ENCODE data around the gene HNF4A. TPM values are rescaled to one million over a fixed set of nuclear protein-coding genes. Genes with fewer than 3 reads are reported as not detected.
A peak's percentile ranks its signal among the peaks of the same experiment; 100 is the strongest.

HNF4A gene
- total and polyA plus RNA-seq, 2 of the 13 experiments (the other 11 are each of a cell fraction or from before 2014, with no cell fraction given): 80.9 to 169 TPM

DNA sequence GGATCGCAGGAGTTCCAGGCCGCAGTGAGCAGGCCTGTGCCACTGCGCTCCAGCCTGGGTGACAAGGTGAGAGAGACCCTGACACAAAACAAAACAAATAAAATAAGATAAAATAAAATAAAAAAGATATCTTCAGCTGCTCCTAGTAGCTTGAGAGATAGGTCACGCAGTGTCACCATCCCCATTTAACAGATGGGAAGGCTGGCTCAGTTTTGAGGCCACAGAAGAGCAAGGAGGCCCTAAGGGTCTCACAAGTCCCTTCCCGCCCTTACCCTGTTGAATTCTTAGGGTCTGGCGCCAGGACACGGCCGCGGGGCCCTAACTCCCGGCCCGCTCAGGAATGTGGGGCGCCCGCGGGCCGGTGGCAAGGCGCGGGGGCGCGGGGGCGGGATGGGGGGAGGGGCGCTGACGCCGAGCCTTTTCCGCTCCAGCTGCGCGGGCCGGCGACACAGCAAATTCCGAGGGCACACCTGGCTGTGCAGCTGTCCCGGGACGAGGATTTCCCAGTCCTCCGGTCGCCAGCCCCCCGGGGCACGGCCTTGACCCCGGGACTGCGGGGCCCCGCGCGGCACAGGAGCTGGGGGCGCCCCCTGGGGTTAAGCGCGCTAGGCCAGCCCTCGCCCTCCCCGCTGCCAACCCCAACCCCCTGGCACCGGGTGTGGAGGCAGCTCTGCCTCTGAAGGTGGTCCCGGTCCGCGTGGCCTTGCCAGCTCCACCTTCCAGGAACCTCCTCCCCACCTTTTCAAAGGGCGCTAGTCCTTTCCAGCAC, 28.9 kb upstream of the HNF4A start (continued):
- TF ChIP-seq HDAC1 (CRISPR knock-in tag; IDR thresholded peaks at IDR 0.05): peak; percentile 51
- no peak; the same call in 1 of the 2 replicates for TF ChIP-seq SIX4 (CRISPR knock-in tag; IDR thresholded peaks at IDR 0.05)
- TF ChIP-seq, protein P1, sequence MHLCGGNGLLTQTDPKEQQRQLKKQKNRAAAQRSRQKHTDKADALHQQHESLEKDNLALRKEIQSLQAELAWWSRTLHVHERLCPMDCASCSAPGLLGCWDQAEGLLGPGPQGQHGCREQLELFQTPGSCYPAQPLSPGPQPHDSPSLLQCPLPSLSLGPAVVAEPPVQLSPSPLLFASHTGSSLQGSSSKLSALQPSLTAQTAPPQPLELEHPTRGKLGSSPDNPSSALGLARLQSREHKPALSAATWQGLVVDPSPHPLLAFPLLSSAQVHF (CRISPR knock-in tag; IDR thresholded peaks at IDR 0.05): no peak
- TF ChIP-seq FOSL1 (CRISPR knock-in tag; IDR thresholded peaks at IDR 0.05; ENCODE audit: borderline replicate concordance): no peak
- no peak for TF ChIP-seq ZNF256 (CRISPR knock-in tag; conservative IDR thresholded peaks at IDR 0.05)
- TF ChIP-seq RBFOX2 (IDR thresholded peaks at IDR 0.05; ENCODE audit: low read depth, low read length): no peak
- TF ChIP-seq, protein P2, sequence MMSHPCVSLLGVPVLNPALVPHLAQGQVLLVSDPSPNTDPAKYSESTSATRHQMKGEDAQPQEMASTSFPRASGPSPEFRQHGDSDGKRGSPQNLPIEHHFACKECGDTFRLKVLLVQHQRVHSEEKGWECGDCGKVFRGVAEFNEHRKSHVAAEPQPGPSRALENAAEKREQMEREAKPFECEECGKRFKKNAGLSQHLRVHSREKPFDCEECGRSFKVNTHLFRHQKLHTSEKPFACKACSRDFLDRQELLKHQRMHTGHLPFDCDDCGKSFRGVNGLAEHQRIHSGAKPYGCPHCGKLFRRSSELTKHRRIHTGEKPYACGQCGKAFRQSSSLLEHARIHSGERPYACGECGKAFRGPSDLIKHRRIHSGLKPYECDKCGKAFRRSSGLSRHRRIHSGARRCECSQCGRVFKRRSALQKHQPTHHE (CRISPR knock-in tag; IDR thresholded peaks at IDR 0.05; ENCODE audit: borderline replicate concordance): no peak
- TF ChIP-seq ZNF777 (CRISPR knock-in tag; IDR thresholded peaks at IDR 0.05): no peak
- TF ChIP-seq TOE1 (CRISPR knock-in tag; IDR thresholded peaks at IDR 0.05): no peak
- no peak; the same call in 1 of the 2 replicates for TF ChIP-seq ZNF367 (CRISPR knock-in tag; IDR thresholded peaks at IDR 0.05; ENCODE audit: borderline replicate concordance)
- no peak for TF ChIP-seq ZNF274 (CRISPR knock-in tag; IDR thresholded peaks at IDR 0.05)
- no peak for TF ChIP-seq MYC (CRISPR knock-in tag; IDR thresholded peaks at IDR 0.05; ENCODE audit: borderline replicate concordance)
- no peak for TF ChIP-seq XBP1 (CRISPR knock-in tag; IDR thresholded peaks at IDR 0.05)
- TF ChIP-seq, protein P3, sequence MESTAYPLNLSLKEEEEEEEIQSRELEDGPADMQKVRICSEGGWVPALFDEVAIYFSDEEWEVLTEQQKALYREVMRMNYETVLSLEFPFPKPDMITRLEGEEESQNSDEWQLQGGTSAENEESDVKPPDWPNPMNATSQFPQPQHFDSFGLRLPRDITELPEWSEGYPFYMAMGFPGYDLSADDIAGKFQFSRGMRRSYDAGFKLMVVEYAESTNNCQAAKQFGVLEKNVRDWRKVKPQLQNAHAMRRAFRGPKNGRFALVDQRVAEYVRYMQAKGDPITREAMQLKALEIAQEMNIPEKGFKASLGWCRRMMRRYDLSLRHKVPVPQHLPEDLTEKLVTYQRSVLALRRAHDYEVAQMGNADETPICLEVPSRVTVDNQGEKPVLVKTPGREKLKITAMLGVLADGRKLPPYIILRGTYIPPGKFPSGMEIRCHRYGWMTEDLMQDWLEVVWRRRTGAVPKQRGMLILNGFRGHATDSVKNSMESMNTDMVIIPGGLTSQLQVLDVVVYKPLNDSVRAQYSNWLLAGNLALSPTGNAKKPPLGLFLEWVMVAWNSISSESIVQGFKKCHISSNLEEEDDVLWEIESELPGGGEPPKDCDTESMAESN (CRISPR knock-in tag; conservative IDR thresholded peaks at IDR 0.05): peak; percentile 64; the same call in 1 of the 2 replicates
- TF ChIP-seq ZNF747 (CRISPR knock-in tag; IDR thresholded peaks at IDR 0.05; ENCODE audit: borderline replicate concordance): 0 out of 2 replicates have a peak, but pooled peaks have one; percentile 34
- TF ChIP-seq, protein P4, sequence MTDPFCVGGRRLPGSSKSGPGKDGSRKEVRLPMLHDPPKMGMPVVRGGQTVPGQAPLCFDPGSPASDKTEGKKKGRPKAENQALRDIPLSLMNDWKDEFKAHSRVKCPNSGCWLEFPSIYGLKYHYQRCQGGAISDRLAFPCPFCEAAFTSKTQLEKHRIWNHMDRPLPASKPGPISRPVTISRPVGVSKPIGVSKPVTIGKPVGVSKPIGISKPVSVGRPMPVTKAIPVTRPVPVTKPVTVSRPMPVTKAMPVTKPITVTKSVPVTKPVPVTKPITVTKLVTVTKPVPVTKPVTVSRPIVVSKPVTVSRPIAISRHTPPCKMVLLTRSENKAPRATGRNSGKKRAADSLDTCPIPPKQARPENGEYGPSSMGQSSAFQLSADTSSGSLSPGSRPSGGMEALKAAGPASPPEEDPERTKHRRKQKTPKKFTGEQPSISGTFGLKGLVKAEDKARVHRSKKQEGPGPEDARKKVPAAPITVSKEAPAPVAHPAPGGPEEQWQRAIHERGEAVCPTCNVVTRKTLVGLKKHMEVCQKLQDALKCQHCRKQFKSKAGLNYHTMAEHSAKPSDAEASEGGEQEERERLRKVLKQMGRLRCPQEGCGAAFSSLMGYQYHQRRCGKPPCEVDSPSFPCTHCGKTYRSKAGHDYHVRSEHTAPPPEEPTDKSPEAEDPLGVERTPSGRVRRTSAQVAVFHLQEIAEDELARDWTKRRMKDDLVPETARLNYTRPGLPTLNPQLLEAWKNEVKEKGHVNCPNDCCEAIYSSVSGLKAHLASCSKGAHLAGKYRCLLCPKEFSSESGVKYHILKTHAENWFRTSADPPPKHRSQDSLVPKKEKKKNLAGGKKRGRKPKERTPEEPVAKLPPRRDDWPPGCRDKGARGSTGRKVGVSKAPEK (CRISPR knock-in tag; IDR thresholded peaks at IDR 0.05; ENCODE audit: borderline replicate concordance): no peak
- TF ChIP-seq, protein P5, sequence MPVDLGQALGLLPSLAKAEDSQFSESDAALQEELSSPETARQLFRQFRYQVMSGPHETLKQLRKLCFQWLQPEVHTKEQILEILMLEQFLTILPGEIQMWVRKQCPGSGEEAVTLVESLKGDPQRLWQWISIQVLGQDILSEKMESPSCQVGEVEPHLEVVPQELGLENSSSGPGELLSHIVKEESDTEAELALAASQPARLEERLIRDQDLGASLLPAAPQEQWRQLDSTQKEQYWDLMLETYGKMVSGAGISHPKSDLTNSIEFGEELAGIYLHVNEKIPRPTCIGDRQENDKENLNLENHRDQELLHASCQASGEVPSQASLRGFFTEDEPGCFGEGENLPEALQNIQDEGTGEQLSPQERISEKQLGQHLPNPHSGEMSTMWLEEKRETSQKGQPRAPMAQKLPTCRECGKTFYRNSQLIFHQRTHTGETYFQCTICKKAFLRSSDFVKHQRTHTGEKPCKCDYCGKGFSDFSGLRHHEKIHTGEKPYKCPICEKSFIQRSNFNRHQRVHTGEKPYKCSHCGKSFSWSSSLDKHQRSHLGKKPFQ (CRISPR knock-in tag; IDR thresholded peaks at IDR 0.05; ENCODE audit: insufficient replicate concordance): no peak
- no peak for TF ChIP-seq MBNL3 (CRISPR knock-in tag; conservative IDR thresholded peaks at IDR 0.05)
- no peak for TF ChIP-seq SP2 (CRISPR knock-in tag; IDR thresholded peaks at IDR 0.05)
- peak; percentile 14; the same call in 1 of the 2 replicates for TF ChIP-seq ZNF614 (CRISPR knock-in tag; IDR thresholded peaks at IDR 0.05; ENCODE audit: borderline replicate concordance)
- TF ChIP-seq MAFF (IDR thresholded peaks at IDR 0.05; ENCODE audit: low read depth, low read length): no peak
- no peak for TF ChIP-seq SNRNP70 (IDR thresholded peaks at IDR 0.05; ENCODE audit: low read depth, low read length)
